ENCODE results near the gene ZNF277. TPM values are rescaled to one million over a fixed set of nuclear protein-coding genes. Genes with fewer than 3 reads are reported as not detected.

ZNF277 gene
- total RNA-seq, 1 experiment from 2014 or later, result 13.1 TPM

- Histone ChIP-seq H2BK5ac (ENCODE audit: insufficient read length, low read length) (no peak overlapping the region), H3K4ac (ENCODE audit: low read depth, low read length) (no peak overlapping the region), H3K4me1 (ENCODE audit: insufficient read depth, low read length) (no peaks in the 10 kb centered on the region; the same call in 1 of the 2 replicates), H3K27me3 (ENCODE audit: insufficient read depth, low read length) (no peaks in the 10 kb centered on the region), H4K20me1 (ENCODE audit: control insufficient read depth, insufficient read depth, insufficient read length) (no peaks in the 10 kb centered on the region), H3K27ac (ENCODE audit: insufficient read length, low read depth, low read length) (no peak overlapping the region), H3K56ac (ENCODE audit: insufficient read length, low read depth, low read length) (no peak overlapping the region), H2BK12ac (ENCODE audit: insufficient read length, low read depth, low read length) (no peak overlapping the region), H3K14ac (ENCODE audit: insufficient read depth, low read length) (no peak overlapping the region), H3K4me2 (ENCODE audit: insufficient read depth, insufficient read length, low read length) (no peak overlapping the region), H3K79me2 (ENCODE audit: insufficient read depth, low read length) (no peaks in the 10 kb centered on the region), H3K9ac (ENCODE audit: extremely low read depth, insufficient read length, low read length) (no peak overlapping the region), H3T11ph (ENCODE audit: low read length) (no peak overlapping the region), H2AFZ (ENCODE audit: low read length) (no peak overlapping the region), H4K8ac (replicated peaks; ENCODE audit: insufficient read length, low read depth, low read length) (no peak overlapping the region), H3K23ac (ENCODE audit: insufficient read length, low read depth, low read length) (no peak overlapping the region), H2AK5ac (ENCODE audit: insufficient read length, low read length) (no peak overlapping the region), H2BK20ac (ENCODE audit: low read depth, low read length, poor library complexity, severe bottlenecking) (no peak overlapping the region), H3K79me1 (ENCODE audit: insufficient read depth, low read depth, low read length, poor library complexity, severe bottlenecking) (no peaks in the 10 kb centered on the region), H4K91ac (ENCODE audit: insufficient read length, low read depth, low read length) (no peak overlapping the region), H2BK15ac (ENCODE audit: low read depth, low read length) (no peak overlapping the region), H4K5ac (ENCODE audit: insufficient read length, low read depth, low read length) (no peak overlapping the region), H3K18ac (ENCODE audit: insufficient read length, low read depth, low read length) (no peak overlapping the region), H3K23me2 (ENCODE audit: insufficient read length, low read depth, low read length, poor library complexity, severe bottlenecking) (no peaks in the 10 kb centered on the region), H3K9me3 (ENCODE audit: control insufficient read depth, low read depth, low read length) (no peaks in the 10 kb centered on the region), H2BK120ac (ENCODE audit: low read depth, low read length, poor library complexity, severe bottlenecking) (no peak overlapping the region)
- H3K27me3 Mint-ChIP-seq (ENCODE audit: low read depth), result no peaks in the 10 kb centered on the region
- H3K4me1 Mint-ChIP-seq, result peaks cover 5 to 6% of the 10 kb centered on the region in 2 experiments; a peak in 3 of 4 replicates
- H3K27ac Mint-ChIP-seq, result no peak overlapping the region
- no peaks in the 10 kb centered on the region for H3K36me3 Mint-ChIP-seq (ENCODE audit: insufficient read depth in 1 of 3, low read depth in 3 of 3)
- WGBS (ENCODE audit: extremely low coverage, insufficient read length, low lambda C conversion rate), result no CpG with 5 or more reads among the region's 2 CpGs
- H3K9me3 Mint-ChIP-seq, result no peaks in the 10 kb centered on the region
- no peak overlapping the region for H3K4me3 Mint-ChIP-seq
- no peak for DNase-seq
- TF ChIP-seq, protein P1, sequence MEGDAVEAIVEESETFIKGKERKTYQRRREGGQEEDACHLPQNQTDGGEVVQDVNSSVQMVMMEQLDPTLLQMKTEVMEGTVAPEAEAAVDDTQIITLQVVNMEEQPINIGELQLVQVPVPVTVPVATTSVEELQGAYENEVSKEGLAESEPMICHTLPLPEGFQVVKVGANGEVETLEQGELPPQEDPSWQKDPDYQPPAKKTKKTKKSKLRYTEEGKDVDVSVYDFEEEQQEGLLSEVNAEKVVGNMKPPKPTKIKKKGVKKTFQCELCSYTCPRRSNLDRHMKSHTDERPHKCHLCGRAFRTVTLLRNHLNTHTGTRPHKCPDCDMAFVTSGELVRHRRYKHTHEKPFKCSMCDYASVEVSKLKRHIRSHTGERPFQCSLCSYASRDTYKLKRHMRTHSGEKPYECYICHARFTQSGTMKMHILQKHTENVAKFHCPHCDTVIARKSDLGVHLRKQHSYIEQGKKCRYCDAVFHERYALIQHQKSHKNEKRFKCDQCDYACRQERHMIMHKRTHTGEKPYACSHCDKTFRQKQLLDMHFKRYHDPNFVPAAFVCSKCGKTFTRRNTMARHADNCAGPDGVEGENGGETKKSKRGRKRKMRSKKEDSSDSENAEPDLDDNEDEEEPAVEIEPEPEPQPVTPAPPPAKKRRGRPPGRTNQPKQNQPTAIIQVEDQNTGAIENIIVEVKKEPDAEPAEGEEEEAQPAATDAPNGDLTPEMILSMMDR (conservative IDR thresholded peaks at IDR 0.05), result no peak
These were observed 165.2 kb downstream of the ZNF277 start for GRCh38 chr7:112371701-112372100.

Measured in H9 (cell line).